Endothelial cell of umbilical vein (primary cell): ENCODE data around the gene NR2E1. TPM values are rescaled to one million over a fixed set of nuclear protein-coding genes. Genes with fewer than 3 reads are reported as not detected.

Source experiments
- BruUV-seq: library from RNA; stranded (reverse); fragments of 400-500 nt; replicated peaks from 2 replicates; lab custom pipeline; 2021; lab: Mats Ljungman, UMichigan
- CTCF ChIA-PET: fragments of 300-600, 350-600 bp; sonication (Branson Sonifier 250); formaldehyde crosslinking; loops from one replicate; lab custom pipeline; 2021; ENCODE audit warnings: antibody characterized with exemption, inconsistent platforms; lab: Charles Lee
- POLR2A ChIA-PET: fragments of 300-600, 350-600 bp; sonication (Branson Sonifier 250); formaldehyde crosslinking; loops from one replicate; lab custom pipeline; 2021; ENCODE audit warnings: antibody characterized with exemption, inconsistent platforms; lab: Charles Lee
- DNase-seq: peaks from one replicate; pipeline ENCODE4 v3.0.0-alpha.2; 2011; ENCODE audit warnings: low read depth, low spot score
- FAIRE-seq: peaks from 2 replicates; lab custom pipeline; 2011; peaks lifted over from hg19 to GRCh38; lab: Jason Lieb, UNC
- H2AFZ ChIP-seq: 2 replicates; pipeline ENCODE4 v1.6.0; 2012; ENCODE audit warnings: low read depth, low read length, control low read depth, inconsistent platforms
- H3K27ac ChIP-seq: 2 replicates; pipeline ENCODE4 v1.5.1; 2011; ENCODE audit warnings: low read depth, mild to moderate bottlenecking, control low read depth, low read length, moderate library complexity; ENCODE audit not compliant: insufficient read depth
- H3K27me3 ChIP-seq, 2 experiments: 2 replicates each; pipeline versions ENCODE4 v1.6.0 to v1.6.1; 2011; ENCODE audit warnings: low read length in 2 of 2, mixed read lengths in 1 of 2; ENCODE audit not compliant: control insufficient read depth in 2 of 2, insufficient read depth in 2 of 2
- H3K36me3 ChIP-seq, 2 experiments: 2 replicates in 1 of 2; 3 replicates in 1 of 2; pipeline ENCODE4 v1.5.1; 2011; ENCODE audit warnings: low read length in 2 of 2, mild to moderate bottlenecking in 1 of 2, moderate library complexity in 1 of 2; ENCODE audit not compliant: control insufficient read depth in 2 of 2, insufficient read depth in 2 of 2; ENCODE audit errors: extremely low read depth in 1 of 2
- H3K4me1 ChIP-seq: 3 replicates; pipeline ENCODE4 v1.5.1; 2011; ENCODE audit warnings: mild to moderate bottlenecking, low read length; ENCODE audit not compliant: control insufficient read depth, insufficient read depth; ENCODE audit errors: extremely low read depth
- H3K4me2 ChIP-seq: 2 replicates; pipeline ENCODE4 v1.6.1; 2011; ENCODE audit warnings: low read length, control low read depth, mixed read lengths; ENCODE audit not compliant: insufficient read depth
- H3K4me3 ChIP-seq, 3 experiments: fragments of 200-600 bp in 1 of 3; sonication (generic), shearing (Covaris generic) in 1 of 3; replicated peaks in 1 of 3; 2 replicates each; pipeline ENCODE4 v1.5.1; 2011 to 2016; ENCODE audit warnings: control low read depth in 3 of 3, low read length in 3 of 3, mild to moderate bottlenecking in 2 of 3, inconsistent platforms in 1 of 3, low read depth in 1 of 3, moderate library complexity in 1 of 3; ENCODE audit not compliant: insufficient read depth in 1 of 3
- H3K79me2 ChIP-seq: 2 replicates; pipeline ENCODE4 v1.6.0; 2012; ENCODE audit warnings: low read length, inconsistent platforms; ENCODE audit not compliant: control insufficient read depth, insufficient read depth
- H3K9ac ChIP-seq: replicated peaks from 2 replicates; pipeline ENCODE3; 2011; ENCODE audit warnings: low read length, control low read depth; ENCODE audit not compliant: insufficient read depth; ENCODE audit errors: extremely low read depth
- H3K9me1 ChIP-seq: replicated peaks from 3 replicates; pipeline ENCODE4 v1.6.0; 2011; ENCODE audit warnings: mild to moderate bottlenecking, low read length; ENCODE audit not compliant: control insufficient read depth, insufficient read depth; ENCODE audit errors: extremely low read depth
- H3K9me3 ChIP-seq: replicated peaks from 2 replicates; pipeline ENCODE4 v1.5.1; 2012; ENCODE audit warnings: low read length, inconsistent platforms; ENCODE audit not compliant: control insufficient read depth, insufficient read depth
- H4K20me1 ChIP-seq: replicated peaks from 2 replicates; pipeline ENCODE3; 2011; ENCODE audit warnings: mild to moderate bottlenecking, low read length; ENCODE audit not compliant: control insufficient read depth, insufficient read depth; ENCODE audit errors: extremely low read depth
- EZH2 ChIP-seq: IDR thresholded peaks from 2 replicates; pipeline ENCODE4 v1.6.1; 2012; ENCODE audit warnings: borderline replicate concordance, low read depth, mild to moderate bottlenecking, moderate library complexity, low read length, inconsistent platforms; ENCODE audit not compliant: severe bottlenecking
- FOS ChIP-seq: IDR thresholded peaks from 2 replicates; pipeline ENCODE4 v1.6.1; 2011; ENCODE audit warnings: mild to moderate bottlenecking, low read length, moderate library complexity, borderline replicate concordance; ENCODE audit not compliant: insufficient read depth
- MYC ChIP-seq: IDR thresholded peaks from one replicate; pipeline ENCODE4 v1.6.1; 2011; ENCODE audit warnings: mild to moderate bottlenecking, low read depth, low read length
- POLR2A ChIP-seq: IDR thresholded peaks from 2 replicates; pipeline ENCODE4 v1.6.1; 2012; ENCODE audit warnings: low read depth, mild to moderate bottlenecking, control low read depth, low read length
- POLR2AphosphoS5 ChIP-seq: IDR thresholded peaks from 2 replicates; pipeline ENCODE4 v1.6.1; 2012; ENCODE audit warnings: low read depth, mild to moderate bottlenecking, control low read depth, low read length, moderate library complexity; ENCODE audit not compliant: insufficient read depth
- dilution Hi-C: fragments of 300-500 bp; cut with MboI; formaldehyde crosslinking; loops from one replicate; pipeline ENCODE4 v1.15.0; 2019; ENCODE audit warnings: low sequenced_read_pairs; ENCODE audit not compliant: extremely low pct_ligation_motif_present
- intact Hi-C: fragments of 100-400 bp; cut with micrococcal nuclease; formaldehyde crosslinking; loops from one replicate; pipeline ENCODE4 v1.10.0; 2022
- polyA plus RNA-seq, 4 experiments: library from polyadenylated mRNA; depleted of rRNA in 3 of 4; stranded (reverse) in 3 of 4; unstranded in 1 of 4; fragments of >200 nt; gene quantifications; 2 replicates each; pipeline versions ENCODE4 v1.2.1 to v1.2.3, GENCODE V29; 2011 to 2012; ENCODE audit warnings: missing spikeins in 1 of 4
- total RNA-seq: library from RNA; stranded (reverse); gene quantifications from 2 replicates; pipeline ENCODE4 v1.2.3, GENCODE V29; 2021
- TF ChIP-seq, protein P1 (sequence below): IDR thresholded peaks from 2 replicates; pipeline ENCODE4 v1.6.1; 2011; ENCODE audit not compliant: insufficient read depth, insufficient read length
- TF ChIP-seq, protein P2 (sequence below), 2 donors: IDR thresholded peaks; 1 replicate in 1 of 2; 2 replicates in 1 of 2; pipeline ENCODE4 v1.5.1; 2011; ENCODE audit warnings: low read length in 2 of 2, mild to moderate bottlenecking in 2 of 2, moderate library complexity in 2 of 2, control low read depth in 1 of 2, inconsistent platforms in 1 of 2, low read depth in 1 of 2; ENCODE audit not compliant: insufficient read depth in 1 of 2; ENCODE audit errors: extremely low read depth in 1 of 2

NR2E1 gene
- total and polyA plus RNA-seq, 2 donors (not counting 3 experiments of a cell fraction or from before 2014, with no cell fraction given): not detected

DNA sequence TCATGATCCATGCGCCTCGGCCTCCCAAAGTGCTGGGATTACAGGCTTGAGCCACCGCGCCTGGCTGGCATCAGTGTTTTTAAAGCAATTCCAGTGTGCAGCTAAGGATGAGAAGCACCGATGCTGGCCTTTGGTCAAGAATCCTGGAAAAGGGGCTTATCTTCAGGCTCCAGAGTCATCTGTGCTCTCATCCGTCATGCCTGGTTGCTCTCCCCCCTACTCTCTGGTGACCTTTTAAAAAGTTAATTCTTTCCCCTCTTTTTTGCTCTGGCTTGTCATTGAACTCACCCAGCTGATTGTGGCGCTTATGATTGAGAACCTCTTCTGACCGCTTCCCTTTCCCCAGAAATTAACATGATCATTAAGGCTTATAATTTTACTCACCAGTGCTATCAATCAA, 28.7 kb downstream of the NR2E1 start:
- H2AFZ ChIP-seq: no peak overlapping the region
- no TSS peak for BruUV-seq
- H3K9me3 ChIP-seq: no peaks in the 10 kb centered on the region
- ChIA-PET POLR2A (no interaction called here), CTCF (interaction anchor here (1.4 kb wide), 1 partner anchor 298 kb away, joined by 3 read pairs; no protein-coding TSS in a partner anchor)
- intact Hi-C loops: no loop called here
- no peak overlapping the region for H3K9ac ChIP-seq
- H3K4me3 ChIP-seq: no peak overlapping the region
- dilution Hi-C loops: no loop called here
- no peaks in the 10 kb centered on the region for H4K20me1 ChIP-seq
- H3K4me2 ChIP-seq: no peak overlapping the region
- H3K9me1 ChIP-seq: no peaks in the 10 kb centered on the region
- H3K79me2 ChIP-seq: no peaks in the 10 kb centered on the region
- DNase-seq (no peak), FAIRE-seq (no peak)
- TF ChIP-seq, protein P1, sequence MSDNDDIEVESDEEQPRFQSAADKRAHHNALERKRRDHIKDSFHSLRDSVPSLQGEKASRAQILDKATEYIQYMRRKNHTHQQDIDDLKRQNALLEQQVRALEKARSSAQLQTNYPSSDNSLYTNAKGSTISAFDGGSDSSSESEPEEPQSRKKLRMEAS: no peak
- TF ChIP-seq FOS: no peak
- no peak for TF ChIP-seq POLR2AphosphoS5
- TF ChIP-seq EZH2: no peak
- H3K27me3 ChIP-seq: peaks cover 0 to 4% of the 10 kb centered on the region in 2 experiments
- H3K36me3 ChIP-seq: no peaks in the 10 kb centered on the region
- no peaks in the 10 kb centered on the region for H3K4me1 ChIP-seq
- no peak overlapping the region for H3K27ac ChIP-seq

DNA sequence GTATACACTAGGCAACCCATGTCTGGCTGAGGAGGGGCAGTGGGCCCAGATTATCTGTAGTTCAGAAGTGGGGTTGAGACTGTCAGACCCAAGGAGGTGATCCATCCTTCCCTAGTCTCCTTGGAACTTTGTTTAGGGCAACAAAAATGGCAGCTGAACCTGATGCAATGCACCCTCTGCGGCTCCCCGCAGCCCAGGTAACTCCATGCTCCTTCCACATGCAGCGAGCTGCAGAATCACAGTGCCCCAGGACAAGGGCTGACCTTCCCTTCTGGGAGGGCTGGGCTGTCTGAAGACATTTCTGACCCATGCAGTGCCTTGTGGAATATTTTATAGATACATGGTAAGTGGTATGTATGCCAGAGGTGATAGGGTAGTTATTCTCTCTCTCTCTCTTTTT, 29.4 kb downstream of the NR2E1 start:
- no peaks in the 10 kb centered on the region for H3K79me2 ChIP-seq
- H3K9me1 ChIP-seq: no peaks in the 10 kb centered on the region
- no peak overlapping the region for H2AFZ ChIP-seq
- DNase-seq (no peak), FAIRE-seq (no peak)
- H3K4me1 ChIP-seq: no peaks in the 10 kb centered on the region
- TF ChIP-seq MYC (no peak), EZH2 (no peak), FOS (no peak), POLR2A (no peak)
- TF ChIP-seq, protein P2, sequence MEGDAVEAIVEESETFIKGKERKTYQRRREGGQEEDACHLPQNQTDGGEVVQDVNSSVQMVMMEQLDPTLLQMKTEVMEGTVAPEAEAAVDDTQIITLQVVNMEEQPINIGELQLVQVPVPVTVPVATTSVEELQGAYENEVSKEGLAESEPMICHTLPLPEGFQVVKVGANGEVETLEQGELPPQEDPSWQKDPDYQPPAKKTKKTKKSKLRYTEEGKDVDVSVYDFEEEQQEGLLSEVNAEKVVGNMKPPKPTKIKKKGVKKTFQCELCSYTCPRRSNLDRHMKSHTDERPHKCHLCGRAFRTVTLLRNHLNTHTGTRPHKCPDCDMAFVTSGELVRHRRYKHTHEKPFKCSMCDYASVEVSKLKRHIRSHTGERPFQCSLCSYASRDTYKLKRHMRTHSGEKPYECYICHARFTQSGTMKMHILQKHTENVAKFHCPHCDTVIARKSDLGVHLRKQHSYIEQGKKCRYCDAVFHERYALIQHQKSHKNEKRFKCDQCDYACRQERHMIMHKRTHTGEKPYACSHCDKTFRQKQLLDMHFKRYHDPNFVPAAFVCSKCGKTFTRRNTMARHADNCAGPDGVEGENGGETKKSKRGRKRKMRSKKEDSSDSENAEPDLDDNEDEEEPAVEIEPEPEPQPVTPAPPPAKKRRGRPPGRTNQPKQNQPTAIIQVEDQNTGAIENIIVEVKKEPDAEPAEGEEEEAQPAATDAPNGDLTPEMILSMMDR (IDR thresholded peaks at IDR 0.05; ENCODE audit: extremely low read depth in 1 of 2, insufficient read depth in 1 of 2, low read depth in 1 of 2, low read length in 2 of 2): no peak
- BruUV-seq: no TSS peak
- ChIA-PET POLR2A (no interaction called here), CTCF (no interaction called here)
- peaks cover 0 to 2% of the 10 kb centered on the region in 2 experiments for H3K27me3 ChIP-seq
- no peak overlapping the region for H3K27ac ChIP-seq
- dilution Hi-C loops (no loop called here), intact Hi-C loops (no loop called here)
- no peaks in the 10 kb centered on the region for H4K20me1 ChIP-seq
- no peak overlapping the region for H3K4me3 ChIP-seq
- H3K4me2 ChIP-seq: no peak overlapping the region
- H3K9me3 ChIP-seq: no peaks in the 10 kb centered on the region
- no peak overlapping the region for H3K9ac ChIP-seq
- H3K36me3 ChIP-seq: no peaks in the 10 kb centered on the region
